HG03520 (cell line): ENCODE data around the gene DHX57.

Experiments
- ATAC-seq: cut with Tn5 transposase; IDR thresholded peaks from one replicate; pipeline ENCODE4 v1.9.1; 2021; ENCODE audit warnings: mild to moderate bottlenecking, moderate library complexity; ENCODE audit not compliant: unreplicated experiment

DHX57 gene, protein sequence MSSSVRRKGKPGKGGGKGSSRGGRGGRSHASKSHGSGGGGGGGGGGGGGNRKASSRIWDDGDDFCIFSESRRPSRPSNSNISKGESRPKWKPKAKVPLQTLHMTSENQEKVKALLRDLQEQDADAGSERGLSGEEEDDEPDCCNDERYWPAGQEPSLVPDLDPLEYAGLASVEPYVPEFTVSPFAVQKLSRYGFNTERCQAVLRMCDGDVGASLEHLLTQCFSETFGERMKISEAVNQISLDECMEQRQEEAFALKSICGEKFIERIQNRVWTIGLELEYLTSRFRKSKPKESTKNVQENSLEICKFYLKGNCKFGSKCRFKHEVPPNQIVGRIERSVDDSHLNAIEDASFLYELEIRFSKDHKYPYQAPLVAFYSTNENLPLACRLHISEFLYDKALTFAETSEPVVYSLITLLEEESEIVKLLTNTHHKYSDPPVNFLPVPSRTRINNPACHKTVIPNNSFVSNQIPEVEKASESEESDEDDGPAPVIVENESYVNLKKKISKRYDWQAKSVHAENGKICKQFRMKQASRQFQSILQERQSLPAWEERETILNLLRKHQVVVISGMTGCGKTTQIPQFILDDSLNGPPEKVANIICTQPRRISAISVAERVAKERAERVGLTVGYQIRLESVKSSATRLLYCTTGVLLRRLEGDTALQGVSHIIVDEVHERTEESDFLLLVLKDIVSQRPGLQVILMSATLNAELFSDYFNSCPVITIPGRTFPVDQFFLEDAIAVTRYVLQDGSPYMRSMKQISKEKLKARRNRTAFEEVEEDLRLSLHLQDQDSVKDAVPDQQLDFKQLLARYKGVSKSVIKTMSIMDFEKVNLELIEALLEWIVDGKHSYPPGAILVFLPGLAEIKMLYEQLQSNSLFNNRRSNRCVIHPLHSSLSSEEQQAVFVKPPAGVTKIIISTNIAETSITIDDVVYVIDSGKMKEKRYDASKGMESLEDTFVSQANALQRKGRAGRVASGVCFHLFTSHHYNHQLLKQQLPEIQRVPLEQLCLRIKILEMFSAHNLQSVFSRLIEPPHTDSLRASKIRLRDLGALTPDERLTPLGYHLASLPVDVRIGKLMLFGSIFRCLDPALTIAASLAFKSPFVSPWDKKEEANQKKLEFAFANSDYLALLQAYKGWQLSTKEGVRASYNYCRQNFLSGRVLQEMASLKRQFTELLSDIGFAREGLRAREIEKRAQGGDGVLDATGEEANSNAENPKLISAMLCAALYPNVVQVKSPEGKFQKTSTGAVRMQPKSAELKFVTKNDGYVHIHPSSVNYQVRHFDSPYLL (N-terminal part only)

DNA sequence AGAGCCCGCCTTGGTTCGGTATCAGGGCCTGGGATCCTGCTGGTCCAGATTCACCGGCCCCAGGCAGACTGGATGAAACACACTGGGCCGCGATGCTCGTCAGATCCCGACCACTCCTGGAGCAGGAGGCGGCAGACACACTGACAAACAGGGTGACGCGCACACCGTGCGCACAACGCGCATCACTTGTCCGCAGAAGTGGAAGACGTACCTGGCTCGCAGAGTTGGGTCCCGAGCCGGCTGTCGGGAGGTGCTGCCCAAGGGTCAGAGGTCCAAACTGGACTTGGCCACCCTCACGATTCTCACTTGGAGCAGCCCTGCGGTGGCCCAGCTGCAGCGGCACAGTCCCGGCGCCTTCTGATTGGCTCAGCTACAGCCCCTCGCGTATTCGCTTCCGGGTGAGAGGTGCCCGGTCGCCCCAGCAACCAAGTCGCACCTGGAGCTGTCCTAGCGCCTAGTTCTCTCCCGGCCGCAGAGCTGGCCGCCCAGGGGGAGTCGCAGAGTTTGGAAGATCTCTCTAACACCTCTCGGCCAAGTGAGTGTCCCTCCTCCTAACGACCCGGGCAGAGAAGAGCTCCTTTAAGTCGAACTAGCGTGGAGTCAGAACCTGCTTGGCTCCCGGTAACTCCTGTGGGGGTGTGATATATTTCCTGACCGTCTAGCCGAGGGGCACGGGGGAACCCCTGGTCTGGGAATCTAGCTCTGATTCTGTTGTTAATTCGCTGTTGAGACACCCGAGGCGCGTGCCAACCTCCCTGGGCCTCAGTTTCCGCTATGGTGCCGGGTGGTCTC is at the start of gene DHX57, which contains the start of gene MORN2:
TSS of gene DHX57 (minus strand) at position 359 of the 792 bp plus-strand sequence. CDS start 7,529 bp downstream, outside the sequence.
TSS of gene MORN2 (plus strand) at position 401 of the 792 bp plus-strand sequence.
- peak; percentile 100 for ATAC-seq

GRCh38 chr2:38922902-38923301 is 47.2 kb upstream of the DHX57 start:
- no peak for ATAC-seq

DNA sequence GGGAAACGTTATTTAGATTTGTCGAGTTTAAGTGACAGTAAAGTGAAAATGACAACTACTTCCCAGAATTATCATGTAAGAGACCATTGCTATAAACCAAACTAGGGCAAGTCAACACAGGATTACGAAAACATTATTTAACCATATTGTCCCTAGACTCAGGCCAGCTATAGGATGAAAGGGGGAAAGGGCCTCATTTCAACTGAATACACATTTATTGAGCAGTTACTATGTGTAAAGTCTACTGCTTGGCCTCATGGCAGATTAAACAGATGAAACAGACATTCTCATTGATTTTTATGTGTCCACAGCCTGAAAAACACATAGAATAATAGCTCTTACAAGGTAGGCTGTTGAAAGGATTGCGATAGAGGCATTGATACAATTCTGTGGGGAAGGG is 46.7 kb upstream of the DHX57 start:
- no peak for ATAC-seq

DNA sequence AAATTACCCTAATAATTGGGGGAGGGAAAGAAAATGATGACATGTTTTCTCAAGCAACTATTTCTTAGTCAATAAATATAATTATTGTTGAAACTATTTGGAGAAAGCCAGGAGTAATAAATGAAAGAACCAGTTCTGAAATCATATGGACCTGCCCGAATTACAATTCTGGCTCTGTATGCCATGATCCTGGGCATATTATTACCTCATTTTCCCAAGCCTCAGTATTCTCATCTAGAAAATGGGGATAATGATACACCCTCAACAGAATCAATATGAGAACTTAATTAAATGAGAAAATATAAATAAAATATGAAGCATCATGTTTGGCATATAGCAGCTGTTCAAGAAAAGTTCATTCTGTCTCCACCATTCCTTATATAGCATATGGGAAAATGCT is 36.9 kb upstream of the DHX57 start:
- no peak for ATAC-seq

- no peak for ATAC-seq
Measured at GRCh38 chr2:38911191-38911590, 35.5 kb upstream of the DHX57 start.

DNA sequence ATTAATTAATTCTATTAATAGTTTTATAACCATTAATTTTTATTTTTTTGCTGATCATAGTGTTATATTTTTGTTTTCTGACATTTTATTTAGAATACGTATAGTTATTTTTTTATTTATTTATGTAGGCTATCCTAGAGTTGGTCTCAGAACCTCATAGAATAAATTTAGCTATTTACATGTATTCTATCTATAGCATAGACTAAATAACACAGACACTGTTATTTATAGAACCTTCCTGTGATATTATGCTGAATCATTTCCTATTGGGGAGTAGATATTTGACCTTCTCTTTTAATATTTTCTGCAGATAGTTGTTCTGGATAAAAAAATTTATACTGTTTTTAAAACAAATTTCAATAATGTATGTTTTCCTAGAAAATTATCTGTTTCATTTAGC is 34.1 kb upstream of the DHX57 start:
- no peak for ATAC-seq

DNA sequence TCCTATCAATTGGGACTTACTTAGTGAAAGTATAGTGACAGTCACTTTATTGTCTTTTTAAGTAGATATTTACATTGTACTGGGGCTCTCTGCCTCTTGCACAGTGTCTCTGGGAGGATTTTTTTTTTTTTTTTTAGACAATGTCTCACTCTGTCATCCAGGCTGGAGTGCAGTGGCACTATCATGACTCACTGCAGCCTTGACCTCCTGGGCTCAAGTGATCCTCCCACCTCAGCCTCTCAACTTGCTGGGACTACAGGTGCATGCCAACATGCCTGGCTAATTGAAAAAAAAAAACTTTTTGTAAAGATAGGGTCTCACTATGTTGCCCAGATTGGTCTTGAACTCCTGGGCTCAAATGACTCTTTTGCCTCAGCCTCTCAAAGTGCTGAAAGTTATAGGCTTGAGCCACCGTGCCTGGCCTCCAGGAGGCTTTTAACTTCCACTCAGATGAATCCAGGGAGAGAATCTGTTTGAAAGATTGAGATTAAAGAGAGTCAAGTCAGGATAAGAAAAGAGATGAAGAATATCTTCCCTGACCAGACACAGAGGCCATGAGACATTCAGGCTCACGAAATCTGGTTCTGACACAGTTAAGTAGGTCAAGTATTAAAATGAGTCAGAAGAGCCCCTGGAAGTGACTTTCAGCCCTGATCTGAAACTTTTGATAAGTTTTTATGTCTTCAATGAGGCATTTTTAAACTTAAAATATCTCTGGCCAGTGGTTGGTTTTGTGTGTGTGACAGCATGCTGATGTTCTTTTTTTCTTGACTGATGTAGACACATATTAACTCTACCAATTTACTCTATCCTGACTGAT is 32.2 kb upstream of the DHX57 start:
- peak; percentile 87 for ATAC-seq

- no peak for ATAC-seq
Measured at GRCh38 chr2:38907242-38907641, 31.5 kb upstream of the DHX57 start.

- ATAC-seq, result no peak
Measured at GRCh38 chr2:38905251-38905650, 29.5 kb upstream of the DHX57 start.

DNA sequence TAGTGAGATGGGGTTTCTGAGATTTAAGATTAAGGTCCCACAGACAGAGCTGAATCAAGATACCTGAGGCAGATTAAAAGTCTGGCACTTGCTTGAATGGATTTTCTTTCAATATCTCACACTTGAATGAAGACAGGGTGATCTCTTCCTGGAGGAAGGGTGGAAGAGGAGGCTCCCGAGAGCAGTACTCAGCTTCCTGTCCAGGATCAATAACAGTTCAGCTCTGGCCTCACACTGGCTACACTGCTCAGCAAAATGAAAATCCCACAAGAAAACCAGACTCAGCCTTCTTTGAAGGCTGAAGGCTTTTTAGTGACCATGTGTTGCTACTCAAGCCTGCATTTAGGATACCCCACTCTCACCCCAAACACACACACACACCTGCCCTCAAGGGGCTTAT is 25.0 kb upstream of the DHX57 start:
- ATAC-seq, result no peak

DNA sequence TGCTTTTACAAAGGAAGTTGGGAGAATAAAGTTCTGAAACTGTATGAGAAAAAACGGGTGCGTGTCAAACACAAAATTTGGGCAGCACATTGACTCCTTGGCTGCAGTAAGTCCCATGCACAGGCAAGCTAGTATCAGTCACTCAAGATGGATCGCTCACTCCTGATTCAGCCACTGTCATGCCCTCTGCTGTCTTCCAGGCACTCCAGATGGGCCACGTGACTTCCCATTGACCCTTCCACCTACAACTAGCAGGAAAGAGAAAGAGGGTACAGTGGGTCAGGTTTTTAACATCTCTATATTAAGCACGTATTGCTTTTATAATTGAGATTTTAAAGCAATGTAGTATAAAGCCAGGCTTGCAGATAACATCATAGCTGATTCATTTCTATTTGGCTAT is 22.5 kb upstream of the DHX57 start:
- ATAC-seq, result no peak

DNA sequence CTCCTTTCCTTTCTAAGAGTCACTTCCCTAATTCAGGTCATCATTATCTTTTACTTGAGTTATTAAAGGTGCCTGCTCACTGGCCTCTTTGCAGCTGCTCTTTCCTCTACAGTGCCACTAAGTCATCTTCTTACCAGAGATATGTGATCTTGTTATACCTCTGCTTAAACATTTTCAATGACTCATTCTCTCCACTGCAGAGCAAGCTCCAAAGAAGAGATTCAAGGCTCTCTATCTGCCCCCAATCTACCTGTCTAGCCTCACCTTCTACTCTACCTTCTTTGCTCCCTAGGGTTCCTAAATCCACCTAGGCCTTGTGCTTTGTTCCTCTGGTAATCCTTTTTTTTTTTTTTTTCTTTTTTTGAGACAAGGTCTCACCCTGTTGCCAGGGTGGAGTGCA is 17.1 kb upstream of the DHX57 start:
- ATAC-seq, result no peak

- ATAC-seq, result no peak
Measured at GRCh38 chr2:38889575-38889974, 13.8 kb upstream of the DHX57 start, which contains the start of gene ARHGEF33. Gene ARHGEF33, plus strand, starts transcription at chr2:38889875. Its CDS starts 29,573 bp downstream, at chr2:38919448.

DNA sequence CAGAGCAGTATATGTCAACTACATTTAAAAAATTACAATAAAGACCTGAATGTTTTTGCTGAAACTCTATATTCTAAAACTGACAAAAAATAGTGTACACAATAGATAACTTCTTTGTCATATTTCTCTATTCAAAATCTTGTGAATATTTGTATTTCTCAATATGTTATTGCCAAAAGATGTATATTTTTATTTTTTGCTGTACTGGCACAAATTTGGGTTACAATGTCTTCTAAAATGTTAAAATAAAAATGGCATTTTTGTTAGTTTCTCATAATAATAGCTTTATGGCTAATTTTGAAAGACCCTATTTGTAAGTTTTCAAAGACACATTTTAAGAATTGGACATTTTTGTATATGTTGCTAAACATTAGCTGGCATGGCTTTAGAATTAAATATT is 13.3 kb upstream of the DHX57 start:
- no peak for ATAC-seq

GRCh38 chr2:38887902-38888554 is 12.3 kb upstream of the DHX57 start:
- no peak for ATAC-seq

DNA sequence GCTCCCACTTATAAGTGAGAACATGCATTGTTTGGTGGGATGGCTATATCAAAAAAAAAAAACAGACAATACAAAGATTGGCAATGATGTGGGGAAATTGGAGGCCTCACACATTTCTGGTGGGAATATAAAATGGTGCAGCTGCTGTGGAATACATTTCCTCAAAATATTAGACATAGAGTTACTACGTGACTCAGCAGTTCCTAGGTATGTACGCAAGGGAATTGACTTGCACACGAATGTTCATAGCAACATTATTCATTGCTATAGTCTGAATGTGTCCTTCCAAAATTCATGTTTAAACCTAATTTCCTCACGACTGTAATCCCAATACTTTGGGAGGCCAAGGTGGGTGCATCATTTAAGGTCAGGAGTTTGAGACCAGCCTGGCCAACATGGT is 11.6 kb upstream of the DHX57 start:
- no peak for ATAC-seq

GRCh38 chr2:38886063-38886462 is 10.3 kb upstream of the DHX57 start:
- no peak for ATAC-seq

DNA sequence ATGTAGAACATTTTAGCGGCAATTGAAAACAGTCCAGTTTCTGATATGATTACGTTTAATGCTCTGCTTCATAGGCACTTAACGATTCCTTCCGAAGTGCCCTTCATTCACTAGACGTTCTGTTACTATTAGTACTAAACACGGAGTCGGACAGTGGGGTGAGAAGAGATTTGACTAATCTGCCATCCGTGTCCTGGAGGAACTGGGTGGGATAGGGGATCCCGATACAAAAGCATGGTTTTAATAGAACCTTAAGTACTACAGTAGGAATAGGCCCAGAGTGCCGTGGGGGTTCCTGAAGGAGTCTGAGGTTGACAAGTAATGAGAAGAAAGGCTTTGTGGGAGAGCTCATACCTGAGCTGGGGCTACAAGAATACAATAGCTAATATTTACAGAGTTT is 673 bp upstream of the DHX57 start:
- no peak for ATAC-seq

DNA sequence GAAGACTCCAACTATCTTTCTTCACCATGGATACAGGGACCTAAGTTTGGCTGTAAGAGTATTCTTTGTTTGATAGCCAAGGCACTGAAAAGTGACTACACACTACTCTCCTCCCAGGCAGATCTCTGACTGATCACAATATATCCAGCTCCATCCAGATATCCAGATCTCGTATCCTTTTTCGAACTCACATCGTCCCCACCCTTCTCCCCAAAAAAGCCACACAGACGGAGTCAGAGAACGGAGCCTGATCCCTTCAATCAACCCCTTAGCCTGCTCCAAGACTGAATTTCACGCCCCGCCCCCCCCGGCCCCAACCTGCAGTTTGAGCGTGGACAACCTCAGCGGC is 533 bp downstream of the DHX57 start:
- no peak for ATAC-seq
